Measurements from ENCODE around the gene DUSP23. TPM values are rescaled to one million over a fixed set of nuclear protein-coding genes. Genes with fewer than 3 reads are reported as not detected.

Gene DUSP23
- polyA plus RNA-seq, 3 donors = 37.3 to 136 (median 97.8) TPM

DNA sequence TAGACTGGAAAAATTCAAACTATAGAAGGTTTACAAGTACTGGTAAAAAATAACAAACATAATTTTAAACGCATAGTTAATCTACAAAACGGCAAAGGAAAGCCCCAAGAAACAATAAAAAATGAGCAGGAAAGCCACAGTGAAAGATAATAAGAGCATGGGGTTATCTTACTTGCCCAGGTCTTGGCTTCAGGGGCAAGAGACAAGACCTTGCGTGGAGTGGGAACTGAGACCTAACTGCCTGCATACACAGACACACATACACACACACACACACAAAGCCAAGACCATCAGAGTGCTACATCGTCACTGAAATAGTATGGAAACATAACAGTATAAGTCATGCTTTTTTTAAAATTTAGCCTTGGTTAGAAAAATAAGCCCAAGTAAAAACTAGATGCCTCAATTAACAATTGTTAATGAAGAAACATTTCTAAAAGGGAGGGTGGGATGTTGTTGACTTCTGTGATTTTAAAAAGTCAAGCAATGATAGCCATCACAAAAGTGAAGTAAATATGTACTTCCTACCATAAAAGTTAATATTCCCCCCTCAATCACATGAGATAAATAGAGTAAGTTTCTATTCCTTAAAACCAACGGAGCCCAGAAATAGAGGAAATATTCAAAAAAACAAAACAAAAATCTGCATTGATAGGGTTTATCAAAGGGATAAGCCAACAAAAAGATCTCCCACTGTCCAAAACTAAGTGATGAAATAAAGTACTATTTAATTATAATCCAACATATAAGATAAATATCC is 36.9 kb upstream of the DUSP23 start:
- Histone ChIP-seq H3K79me2 (ENCODE audit: insufficient read depth, low read length) (no peaks in the 10 kb centered on the region), H3K9ac (ENCODE audit: insufficient read depth, low read length, poor library complexity, severe bottlenecking) (no peak overlapping the region), H4K20me1 (ENCODE audit: insufficient read depth, low read length) (no peaks in the 10 kb centered on the region), H3K4me3 (replicated peaks in 1 of 3; ENCODE audit: low read depth in 2 of 3, low read length in 3 of 3) (no peak overlapping the region), H3K27ac (ENCODE audit: low read depth in 1 of 2, low read length in 2 of 2) (no peak overlapping the region), H3K4me2 (replicated peaks; ENCODE audit: extremely low read depth, low read length, poor library complexity, severe bottlenecking) (no peak overlapping the region), H3K9me3 (replicated peaks in 1 of 2; ENCODE audit: control insufficient read depth in 1 of 2, insufficient read depth in 1 of 2, low read length in 2 of 2) (no peaks in the 10 kb centered on the region), H2AFZ (ENCODE audit: insufficient read depth, low read depth, low read length, poor library complexity, severe bottlenecking) (no peak overlapping the region), H3K4me1 (ENCODE audit: control insufficient read depth in 1 of 2, insufficient read depth in 2 of 2, low read length in 2 of 2) (no peaks in the 10 kb centered on the region), H3K27me3 (ENCODE audit: control insufficient read depth in 2 of 2, insufficient read depth in 2 of 2, low read length in 2 of 2) (no peaks in the 10 kb centered on the region), H3K36me3 (replicated peaks in 1 of 2; ENCODE audit: control insufficient read depth in 1 of 2, insufficient read depth in 2 of 2, low read length in 2 of 2) (no peaks in the 10 kb centered on the region)
- Mint-ChIP-seq H3K27ac (no peak overlapping the region), H3K4me3 (no peak overlapping the region), H3K9me3 (peaks cover 3 to 12% (median 8%) of the 10 kb centered on the region in 7 donors), H3K4me1 (peaks cover 6% of the 10 kb centered on the region), H3K36me3 (no peaks in the 10 kb centered on the region), H3K27me3 (ENCODE audit: low read depth in 3 of 3) (peaks cover 0 to 2% (median 0%) of the 10 kb centered on the region in 3 donors)
- TF ChIP-seq, protein P1, sequence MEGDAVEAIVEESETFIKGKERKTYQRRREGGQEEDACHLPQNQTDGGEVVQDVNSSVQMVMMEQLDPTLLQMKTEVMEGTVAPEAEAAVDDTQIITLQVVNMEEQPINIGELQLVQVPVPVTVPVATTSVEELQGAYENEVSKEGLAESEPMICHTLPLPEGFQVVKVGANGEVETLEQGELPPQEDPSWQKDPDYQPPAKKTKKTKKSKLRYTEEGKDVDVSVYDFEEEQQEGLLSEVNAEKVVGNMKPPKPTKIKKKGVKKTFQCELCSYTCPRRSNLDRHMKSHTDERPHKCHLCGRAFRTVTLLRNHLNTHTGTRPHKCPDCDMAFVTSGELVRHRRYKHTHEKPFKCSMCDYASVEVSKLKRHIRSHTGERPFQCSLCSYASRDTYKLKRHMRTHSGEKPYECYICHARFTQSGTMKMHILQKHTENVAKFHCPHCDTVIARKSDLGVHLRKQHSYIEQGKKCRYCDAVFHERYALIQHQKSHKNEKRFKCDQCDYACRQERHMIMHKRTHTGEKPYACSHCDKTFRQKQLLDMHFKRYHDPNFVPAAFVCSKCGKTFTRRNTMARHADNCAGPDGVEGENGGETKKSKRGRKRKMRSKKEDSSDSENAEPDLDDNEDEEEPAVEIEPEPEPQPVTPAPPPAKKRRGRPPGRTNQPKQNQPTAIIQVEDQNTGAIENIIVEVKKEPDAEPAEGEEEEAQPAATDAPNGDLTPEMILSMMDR (IDR thresholded peaks at IDR 0.05) = no peak
- intact Hi-C loops (cut with micrococcal nuclease) = no loop called here
- no peak for DNase-seq
- 80% methylated on average over 1 of the region's 5 CpGs for WGBS (ENCODE audit: insufficient coverage)

DNA sequence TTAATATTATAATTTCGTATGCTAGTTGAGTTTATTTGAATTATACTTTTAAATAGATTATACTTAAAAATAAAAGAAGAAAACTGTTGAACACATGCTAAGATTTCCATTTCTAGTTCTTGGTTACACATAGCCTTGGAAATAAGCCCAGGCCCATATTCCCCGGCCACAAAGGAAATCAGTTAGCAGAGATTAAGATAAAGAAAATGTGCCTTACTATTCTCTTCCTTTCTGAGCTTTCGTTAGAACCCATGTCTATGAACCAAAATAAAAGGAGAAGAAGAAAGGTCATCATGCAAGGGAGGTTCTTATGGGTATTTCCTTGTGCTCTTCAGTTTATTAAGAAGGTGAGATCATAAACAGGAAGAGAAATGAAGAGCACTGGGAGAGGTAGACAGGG is 34.1 kb upstream of the DUSP23 start:
- no peak overlapping the region for H3K27ac ChIP-seq (ENCODE audit: low read depth in 1 of 2, low read length in 2 of 2)
- H2AFZ ChIP-seq (ENCODE audit: insufficient read depth, low read depth, low read length, poor library complexity, severe bottlenecking) = no peak overlapping the region
- H3K9ac ChIP-seq (ENCODE audit: insufficient read depth, low read length, poor library complexity, severe bottlenecking) = no peak overlapping the region
- no peak overlapping the region for H3K4me3 ChIP-seq (replicated peaks in 1 of 3; ENCODE audit: low read depth in 2 of 3, low read length in 3 of 3)
- H4K20me1 ChIP-seq (ENCODE audit: insufficient read depth, low read length) = no peaks in the 10 kb centered on the region
- H3K36me3 ChIP-seq (replicated peaks in 1 of 2; ENCODE audit: control insufficient read depth in 1 of 2, insufficient read depth in 2 of 2, low read length in 2 of 2) = no peaks in the 10 kb centered on the region
- H3K4me1 ChIP-seq (ENCODE audit: control insufficient read depth in 1 of 2, insufficient read depth in 2 of 2, low read length in 2 of 2) = no peaks in the 10 kb centered on the region
- H3K9me3 Mint-ChIP-seq = peaks cover 3 to 12% (median 8%) of the 10 kb centered on the region in 7 donors
- no peak overlapping the region for H3K27ac Mint-ChIP-seq
- peaks cover 0 to 2% (median 0%) of the 10 kb centered on the region in 3 donors for H3K27me3 Mint-ChIP-seq (ENCODE audit: low read depth in 3 of 3)
- WGBS (ENCODE audit: insufficient coverage) = no CpG with 5 or more reads among the region's 3 CpGs
- H3K36me3 Mint-ChIP-seq = no peaks in the 10 kb centered on the region
- H3K4me2 ChIP-seq (replicated peaks; ENCODE audit: extremely low read depth, low read length, poor library complexity, severe bottlenecking) = no peak overlapping the region
- H3K27me3 ChIP-seq (ENCODE audit: control insufficient read depth in 2 of 2, insufficient read depth in 2 of 2, low read length in 2 of 2) = no peaks in the 10 kb centered on the region
- H3K4me3 Mint-ChIP-seq = no peak overlapping the region
- intact Hi-C loops (cut with micrococcal nuclease) = no loop called here
- TF ChIP-seq, protein P1 (IDR thresholded peaks at IDR 0.05) = no peak
- DNase-seq = no peak
- no peaks in the 10 kb centered on the region for H3K79me2 ChIP-seq (ENCODE audit: insufficient read depth, low read length)
- peaks cover 9% of the 10 kb centered on the region for H3K4me1 Mint-ChIP-seq
- no peaks in the 10 kb centered on the region for H3K9me3 ChIP-seq (replicated peaks in 1 of 2; ENCODE audit: control insufficient read depth in 1 of 2, insufficient read depth in 1 of 2, low read length in 2 of 2)

Data from CD14-positive monocyte (primary cell).